SK-MEL-5 (cell line): ENCODE results near the gene NDUFB8. TPM values are rescaled to one million over a fixed set of nuclear protein-coding genes. Genes with fewer than 3 reads are reported as not detected.

Experiments used
- DNase-seq: peaks from one replicate; pipeline ENCODE4 v3.0.0-alpha.2; 2016; ENCODE audit warnings: low read depth, low spot score
- in situ Hi-C: cut with HindIII; loops from 2 replicates; pipeline ENCODE4 v1.10.0; 2016; ENCODE audit warnings: low sequenced_read_pairs, high pct_unique_total_duplicates, low pct_unique_long_range_greater_than_20kb
- total RNA-seq: library from RNA; depleted of rRNA; stranded (reverse); fragments of >200 nt; shearing (Covaris generic); gene quantifications from 2 replicates; pipeline ENCODE4 v1.2.3, GENCODE V29; 2014; rRNA removed

The NDUFB8 gene
- total RNA-seq, 1 experiment from 2014 or later = 447 TPM

GRCh38 chr10:100489396-100489795 is 40.3 kb downstream of the NDUFB8 start:
- in situ Hi-C loops = no loop called here
- DNase-seq = no peak

- DNase-seq = no peak
- in situ Hi-C loops = no loop called here
Measured at GRCh38 chr10:100487529-100487928, 42.1 kb downstream of the NDUFB8 start.

GRCh38 chr10:100485801-100486495 is 43.7 kb downstream of the NDUFB8 start:
- no peak for DNase-seq
- in situ Hi-C loops = no loop called here

- no peak for DNase-seq
- in situ Hi-C loops = no loop called here
Measured at GRCh38 chr10:100485366-100485765, 44.3 kb downstream of the NDUFB8 start.

GRCh38 chr10:100483876-100484666 is 45.6 kb downstream of the NDUFB8 start:
- in situ Hi-C loops = no loop called here
- DNase-seq = no peak

GRCh38 chr10:100482834-100483185 is 46.9 kb downstream of the NDUFB8 start:
- no peak for DNase-seq
- in situ Hi-C loops = no loop called here

- in situ Hi-C loops = no loop called here
- DNase-seq = peak; percentile 57
Measured at GRCh38 chr10:100482181-100482833, 47.4 kb downstream of the NDUFB8 start.

GRCh38 chr10:100481462-100482081 is 48.1 kb downstream of the NDUFB8 start:
- DNase-seq = peak; percentile 91
- in situ Hi-C loops = no loop called here

GRCh38 chr10:100480002-100480401 is 49.7 kb downstream of the NDUFB8 start:
- in situ Hi-C loops = no loop called here

GRCh38 chr10:100479037-100479436 is 50.6 kb downstream of the NDUFB8 start:
- DNase-seq = no peak
- in situ Hi-C loops = no loop called here

More at GRCh38 chr10:100480002-100480401, 49.7 kb downstream of the NDUFB8 start:
- no peak for DNase-seq

- in situ Hi-C loops = no loop called here
- no peak for DNase-seq
Measured at GRCh38 chr10:100477970-100478369, 51.7 kb downstream of the NDUFB8 start.

Other genes with a start within 250 kb of the NDUFB8 start
- 48.6 and 55.5 TPM in 2 replicates for gene BLOC1S2, start 243.2 kb downstream of the NDUFB8 start, total RNA-seq
- not detected in 2 replicates for gene PKD2L1, start 199.6 kb downstream of the NDUFB8 start, total RNA-seq
- gene SCD, start 182.6 kb downstream of the NDUFB8 start, total RNA-seq = 867 and 870 TPM in 2 replicates
- gene WNT8B, start 66.9 kb downstream of the NDUFB8 start, total RNA-seq = not detected in 2 replicates
- gene SEC31B, start 10.0 kb downstream of the NDUFB8 start, total RNA-seq = 0.48 and 0.66 TPM in 2 replicates
- 3.7 and 12.8 TPM in 2 replicates for gene HIF1AN, start 6.1 kb upstream of the NDUFB8 start, total RNA-seq
- gene PAX2, start 215.7 kb upstream of the NDUFB8 start, total RNA-seq = not detected in 2 replicates